Measurements from ENCODE around the gene MARCHF11.

MARCHF11 gene, protein sequence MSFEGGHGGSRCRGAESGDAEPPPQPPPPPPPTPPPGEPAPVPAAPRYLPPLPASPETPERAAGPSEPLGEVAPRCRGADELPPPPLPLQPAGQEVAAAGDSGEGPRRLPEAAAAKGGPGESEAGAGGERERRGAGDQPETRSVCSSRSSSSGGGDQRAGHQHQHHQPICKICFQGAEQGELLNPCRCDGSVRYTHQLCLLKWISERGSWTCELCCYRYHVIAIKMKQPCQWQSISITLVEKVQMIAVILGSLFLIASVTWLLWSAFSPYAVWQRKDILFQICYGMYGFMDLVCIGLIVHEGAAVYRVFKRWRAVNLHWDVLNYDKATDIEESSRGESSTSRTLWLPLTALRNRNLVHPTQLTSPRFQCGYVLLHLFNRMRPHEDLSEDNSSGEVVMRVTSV

DNA sequence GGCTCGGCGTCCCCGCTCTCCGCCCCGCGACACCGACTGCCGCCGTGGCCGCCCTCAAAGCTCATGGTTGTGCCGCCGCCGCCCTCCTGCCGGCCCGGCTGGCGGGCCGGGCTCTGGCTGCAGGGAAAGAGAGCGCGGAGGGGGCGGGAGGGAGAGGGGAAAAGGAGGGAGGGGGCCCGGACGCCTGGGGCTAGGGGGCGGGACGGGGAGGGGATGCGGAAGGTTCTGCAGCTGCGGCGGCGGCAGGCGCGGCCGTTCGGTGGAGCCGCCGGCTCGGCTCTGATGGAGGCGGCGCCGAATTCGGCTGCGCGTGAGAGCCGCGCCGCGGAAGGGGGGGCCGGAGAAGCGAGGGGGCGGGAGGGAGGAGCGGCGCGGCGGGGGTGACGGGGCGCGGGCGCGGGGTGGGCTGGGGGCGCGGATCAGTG, at the start of gene MARCHF11:
Gene MARCHF11, minus strand, starts transcription at position 281 of the 425 bp plus-strand sequence. Its CDS starts 216 bp downstream, at position 65.
- DNase-seq (ENCODE audit: extremely low read depth, low read depth) = no peak
- TF ChIP-seq, protein P1, sequence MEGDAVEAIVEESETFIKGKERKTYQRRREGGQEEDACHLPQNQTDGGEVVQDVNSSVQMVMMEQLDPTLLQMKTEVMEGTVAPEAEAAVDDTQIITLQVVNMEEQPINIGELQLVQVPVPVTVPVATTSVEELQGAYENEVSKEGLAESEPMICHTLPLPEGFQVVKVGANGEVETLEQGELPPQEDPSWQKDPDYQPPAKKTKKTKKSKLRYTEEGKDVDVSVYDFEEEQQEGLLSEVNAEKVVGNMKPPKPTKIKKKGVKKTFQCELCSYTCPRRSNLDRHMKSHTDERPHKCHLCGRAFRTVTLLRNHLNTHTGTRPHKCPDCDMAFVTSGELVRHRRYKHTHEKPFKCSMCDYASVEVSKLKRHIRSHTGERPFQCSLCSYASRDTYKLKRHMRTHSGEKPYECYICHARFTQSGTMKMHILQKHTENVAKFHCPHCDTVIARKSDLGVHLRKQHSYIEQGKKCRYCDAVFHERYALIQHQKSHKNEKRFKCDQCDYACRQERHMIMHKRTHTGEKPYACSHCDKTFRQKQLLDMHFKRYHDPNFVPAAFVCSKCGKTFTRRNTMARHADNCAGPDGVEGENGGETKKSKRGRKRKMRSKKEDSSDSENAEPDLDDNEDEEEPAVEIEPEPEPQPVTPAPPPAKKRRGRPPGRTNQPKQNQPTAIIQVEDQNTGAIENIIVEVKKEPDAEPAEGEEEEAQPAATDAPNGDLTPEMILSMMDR (IDR thresholded peaks at IDR 0.05; ENCODE audit: low read depth, low read length) = no peak

DNA sequence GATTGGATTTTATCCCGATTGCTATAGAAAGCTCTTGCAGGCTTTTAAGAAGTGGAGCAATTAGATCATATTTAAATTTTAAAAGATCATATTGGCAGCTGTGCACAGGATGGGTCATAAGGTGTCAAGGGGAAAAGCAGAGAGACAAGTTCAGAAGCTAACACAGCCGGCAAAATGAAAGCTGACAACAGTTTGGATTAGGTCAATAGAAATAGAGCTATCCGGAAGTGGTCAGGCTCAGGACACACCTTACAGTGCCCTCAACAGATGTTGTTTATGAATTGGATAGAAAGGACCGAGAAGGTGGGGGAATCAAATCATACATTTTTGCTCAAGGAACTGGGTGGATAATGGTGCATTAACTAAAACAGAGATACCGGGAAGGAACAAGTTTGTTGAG, 46.3 kb upstream of the MARCHF11 start:
- DNase-seq (ENCODE audit: extremely low read depth, low read depth) = no peak
- TF ChIP-seq, protein P1 (IDR thresholded peaks at IDR 0.05; ENCODE audit: low read depth, low read length) = no peak

DNA sequence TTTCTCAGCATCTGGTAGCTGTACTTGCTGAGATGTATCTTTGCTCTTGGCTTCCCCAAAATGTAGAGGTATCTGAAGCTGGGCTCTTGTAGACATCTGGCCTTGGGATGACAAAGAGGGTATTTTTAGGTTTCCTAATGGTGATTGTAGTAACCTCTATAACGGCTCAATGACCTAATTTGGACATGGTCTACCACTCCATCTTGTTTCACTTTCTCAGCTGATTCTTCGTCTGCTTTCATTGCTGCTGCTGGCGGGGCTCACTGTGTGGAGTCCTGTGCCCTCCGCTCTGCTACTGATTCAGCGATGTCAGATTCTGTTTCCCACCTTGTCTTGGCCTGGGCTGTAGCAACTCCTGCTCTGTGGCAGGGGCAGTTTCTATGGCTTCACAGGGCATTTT, 12.7 kb upstream of the MARCHF11 start:
- TF ChIP-seq, protein P1 (IDR thresholded peaks at IDR 0.05; ENCODE audit: low read depth, low read length) = no peak
- no peak for DNase-seq (ENCODE audit: extremely low read depth, low read depth)

DNA sequence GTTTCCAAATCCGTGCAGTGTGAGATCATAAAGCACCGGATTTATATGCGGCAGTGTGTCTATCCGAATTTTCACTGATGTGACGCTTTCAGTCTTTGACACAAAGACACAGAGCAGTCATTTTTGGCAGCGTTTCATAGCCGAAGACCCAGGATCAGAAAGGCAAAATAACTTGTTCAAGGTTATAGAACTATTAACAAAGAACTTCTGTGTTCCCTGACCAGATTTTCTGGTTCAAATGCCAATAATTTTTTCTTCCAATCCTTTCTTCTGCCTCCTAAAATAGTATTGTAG, 1.1 kb upstream of the MARCHF11 start:
- TF ChIP-seq, protein P1 (IDR thresholded peaks at IDR 0.05; ENCODE audit: low read depth, low read length) = no peak

DNA sequence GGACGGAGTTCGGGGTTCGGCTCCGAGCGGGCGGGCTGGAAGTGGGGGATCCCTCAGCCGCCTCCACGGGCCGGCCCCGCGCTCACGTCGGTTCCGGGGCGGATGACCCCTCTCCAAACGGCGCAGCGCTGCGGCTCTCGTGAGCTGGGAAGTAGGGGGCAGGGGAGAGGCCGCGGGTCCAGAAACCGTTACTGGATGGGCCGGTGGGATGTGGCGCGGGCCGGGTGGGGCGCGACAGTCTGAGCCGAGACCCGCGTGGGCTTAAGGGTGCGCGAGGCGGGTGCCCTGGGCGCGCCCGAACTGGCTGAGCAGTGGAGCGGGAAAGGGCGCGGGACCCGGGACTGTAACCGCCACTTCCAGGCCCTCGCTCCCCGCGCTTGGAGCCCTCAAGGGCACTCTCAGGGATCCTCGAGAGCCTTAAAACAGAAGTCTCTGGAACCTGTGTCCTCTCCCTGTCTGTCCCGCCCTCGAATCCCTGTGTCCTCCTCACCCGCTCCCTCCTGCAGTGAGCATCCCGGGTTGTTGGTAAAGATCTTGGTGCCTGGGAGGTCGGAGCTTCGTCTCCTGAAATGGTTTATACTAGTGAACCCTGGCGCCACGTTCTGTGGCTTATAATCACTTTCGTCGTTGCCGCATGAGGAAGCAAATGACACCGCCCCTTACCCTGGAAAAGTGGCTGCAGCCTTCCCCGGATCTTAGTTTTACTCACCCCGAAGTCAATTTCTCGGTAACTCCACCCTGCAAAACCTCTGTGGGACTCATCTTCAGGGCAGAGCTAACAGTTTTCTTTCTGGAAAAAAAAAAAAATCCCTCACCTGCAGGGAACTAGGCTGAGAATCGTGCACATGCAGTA, 571 bp upstream of the MARCHF11 start:
- no peak for DNase-seq (ENCODE audit: extremely low read depth, low read depth)
- TF ChIP-seq, protein P1 (IDR thresholded peaks at IDR 0.05; ENCODE audit: low read depth, low read length) = no peak

More for the DNA sequence above, 1.1 kb upstream of the MARCHF11 start:
- no peak for DNase-seq (ENCODE audit: extremely low read depth, low read depth)

DNA sequence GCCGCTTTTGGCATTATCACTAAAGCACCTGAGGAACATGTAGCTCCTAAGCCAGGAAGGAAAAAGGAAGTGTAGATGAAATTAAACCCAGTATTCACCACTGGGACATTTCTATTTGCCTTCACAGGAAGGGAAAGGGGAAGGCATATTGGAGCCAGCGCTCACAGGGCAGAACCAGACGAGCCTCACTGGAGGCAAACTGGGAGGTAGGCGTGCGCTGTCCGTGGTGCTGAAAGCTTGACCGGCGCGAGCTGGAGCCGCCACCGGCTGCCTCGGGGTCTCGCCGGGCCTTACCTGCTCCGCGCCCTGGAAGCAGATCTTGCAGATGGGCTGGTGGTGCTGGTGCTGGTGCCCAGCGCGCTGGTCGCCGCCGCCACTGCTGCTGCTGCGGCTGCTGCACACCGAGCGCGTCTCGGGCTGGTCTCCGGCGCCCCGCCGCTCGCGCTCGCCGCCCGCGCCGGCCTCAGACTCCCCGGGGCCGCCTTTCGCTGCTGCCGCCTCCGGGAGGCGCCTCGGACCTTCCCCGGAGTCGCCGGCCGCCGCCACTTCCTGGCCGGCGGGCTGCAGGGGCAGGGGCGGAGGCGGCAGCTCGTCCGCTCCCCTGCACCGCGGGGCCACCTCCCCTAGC, 732 bp downstream of the MARCHF11 start:
- TF ChIP-seq, protein P1 (IDR thresholded peaks at IDR 0.05; ENCODE audit: low read depth, low read length) = no peak
- peak; percentile 15 for DNase-seq (ENCODE audit: extremely low read depth, low read depth)

All from AG09319 (cell line).